Keratinocyte (primary cell): ENCODE results near the gene RAB4B.

ENCODE experiments used
- CTCF ChIP-seq, 3 experiments: IDR thresholded peaks in 1 of 3; conservative IDR thresholded peaks in 1 of 3; optimal IDR thresholded peaks in 1 of 3; 2 replicates in 2 of 3; 3 replicates in 1 of 3; pipeline versions ENCODE3 to v1.5.1; 2011; ENCODE audit warnings: low read length in 3 of 3, mild to moderate bottlenecking in 3 of 3, moderate library complexity in 2 of 3, control low read depth in 1 of 3, inconsistent platforms in 1 of 3; ENCODE audit not compliant: insufficient read depth in 2 of 3; ENCODE audit errors: extremely low read depth in 1 of 3
- EZH2 ChIP-seq: IDR thresholded peaks from one replicate; pipeline ENCODE4 v1.6.1; 2012; ENCODE audit warnings: inconsistent platforms, mild to moderate bottlenecking, low read length, moderate library complexity

DNA sequence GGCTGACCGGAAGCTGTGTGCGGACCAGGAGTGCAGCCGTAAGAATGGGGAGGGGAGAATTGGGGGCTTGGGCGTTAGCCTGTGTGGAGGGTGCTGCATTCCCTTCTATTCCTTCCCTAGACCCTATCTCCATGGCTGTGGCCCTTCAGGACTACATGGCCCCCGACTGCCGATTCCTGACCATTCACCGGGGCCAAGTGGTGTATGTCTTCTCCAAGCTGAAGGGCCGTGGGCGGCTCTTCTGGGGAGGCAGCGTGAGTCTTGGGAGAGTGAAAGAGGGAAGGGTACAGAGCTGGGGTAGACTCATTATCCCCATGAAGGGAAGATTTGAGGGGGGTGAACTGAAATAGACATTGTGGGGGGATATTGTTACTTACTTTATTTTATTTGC lies 2.4 kb upstream of the RAB4B start:
- TF ChIP-seq EZH2 (no peak), CTCF (optimal IDR thresholded peaks at IDR 0.05 in 1 of 3, IDR thresholded peaks at IDR 0.05 in 1 of 3, conservative IDR thresholded peaks at IDR 0.05 in 1 of 3; ENCODE audit: extremely low read depth in 1 of 3, insufficient read depth in 2 of 3, low read length in 3 of 3) (no peak)
